ENCODE results near the gene TMEM161A.

Gene TMEM161A

DNA sequence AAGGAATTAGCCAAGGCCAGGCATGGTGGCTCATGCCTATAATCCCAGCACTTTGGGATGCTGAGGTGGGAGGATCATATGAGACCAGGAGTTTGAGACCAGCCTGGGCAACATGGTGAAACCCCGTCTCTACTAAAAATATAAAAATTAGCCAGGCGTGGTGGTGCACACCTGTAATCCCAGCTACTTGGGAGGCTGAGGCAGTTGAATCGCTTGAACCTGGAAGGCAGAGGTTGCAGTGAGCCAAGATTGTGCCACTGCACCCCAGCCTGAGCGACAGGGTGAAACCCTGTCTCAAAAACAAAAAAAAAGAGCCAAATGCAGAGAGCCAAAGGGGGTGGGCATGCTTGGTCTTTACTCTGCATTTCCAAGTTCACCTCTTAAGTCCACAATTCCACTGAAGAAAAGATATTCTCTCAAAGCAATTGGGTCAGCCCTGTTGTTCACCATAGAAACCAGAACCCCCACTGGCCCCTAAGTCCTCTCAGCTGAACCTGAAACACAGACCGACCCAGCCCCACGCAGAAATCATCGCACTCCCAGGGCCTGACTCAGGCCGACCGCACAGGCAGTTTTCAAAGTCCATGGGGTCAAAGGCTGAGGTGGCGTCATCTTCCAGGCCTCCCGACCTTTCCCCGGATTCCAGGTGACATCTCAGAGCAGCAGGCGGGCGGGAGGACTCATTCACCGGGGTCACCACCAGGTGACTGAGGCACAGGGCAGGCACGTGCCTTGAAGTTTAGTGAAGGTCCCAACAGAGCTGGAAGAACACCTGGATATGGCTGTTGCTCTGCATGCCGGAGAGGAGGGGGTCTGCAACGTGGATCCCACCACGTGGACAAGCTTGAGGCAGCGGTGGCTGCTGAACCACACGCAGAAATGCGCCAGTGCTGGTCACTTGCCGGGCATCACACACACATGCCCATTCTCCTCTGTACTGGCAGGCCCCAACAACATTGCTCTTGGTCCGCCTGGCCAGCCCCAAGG lies 41.3 kb downstream of the TMEM161A start:
- DNase-seq (ENCODE audit: low spot score) = no peak

DNA sequence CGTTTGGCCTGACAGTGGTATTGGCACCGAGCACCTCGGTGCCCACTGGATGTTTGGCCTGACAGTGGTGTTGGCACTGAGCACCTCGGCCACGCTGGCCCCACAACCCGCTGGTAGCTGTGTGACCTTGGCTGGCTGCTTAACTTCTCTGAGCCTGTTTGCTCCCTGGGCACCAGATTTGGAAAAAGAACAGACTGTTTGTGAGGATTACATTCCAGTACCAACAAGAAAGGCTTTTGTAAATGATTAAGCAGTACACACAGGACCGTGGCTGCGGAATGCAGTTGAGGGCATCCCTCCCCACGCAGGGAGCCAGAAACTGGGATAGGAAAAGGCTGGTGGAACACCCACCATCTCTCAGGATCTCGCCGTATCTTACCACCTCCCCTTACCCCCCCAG lies 42.6 kb downstream of the TMEM161A start:
- no peak for DNase-seq (ENCODE audit: low spot score)

DNA sequence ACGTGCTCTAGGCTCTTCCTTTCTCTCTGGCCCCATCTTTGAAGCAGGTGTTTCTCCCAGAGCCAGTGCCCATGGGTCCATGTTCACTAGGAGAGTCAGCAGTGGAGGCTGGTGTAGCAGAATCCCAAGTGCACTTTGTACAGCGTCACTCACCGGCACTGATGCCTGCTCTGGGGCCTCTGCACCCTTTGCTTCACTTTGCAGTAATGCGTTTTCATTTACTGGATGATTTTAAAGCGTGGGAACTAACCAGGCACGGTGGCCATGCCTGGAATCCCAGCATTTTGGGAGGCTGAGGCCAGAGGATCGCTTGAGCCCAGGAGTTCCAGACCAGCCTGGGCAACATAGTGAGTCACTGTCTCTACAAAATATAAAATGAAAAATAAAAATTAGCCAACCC lies 43.8 kb downstream of the TMEM161A start:
- DNase-seq (ENCODE audit: low spot score) = no peak

DNA sequence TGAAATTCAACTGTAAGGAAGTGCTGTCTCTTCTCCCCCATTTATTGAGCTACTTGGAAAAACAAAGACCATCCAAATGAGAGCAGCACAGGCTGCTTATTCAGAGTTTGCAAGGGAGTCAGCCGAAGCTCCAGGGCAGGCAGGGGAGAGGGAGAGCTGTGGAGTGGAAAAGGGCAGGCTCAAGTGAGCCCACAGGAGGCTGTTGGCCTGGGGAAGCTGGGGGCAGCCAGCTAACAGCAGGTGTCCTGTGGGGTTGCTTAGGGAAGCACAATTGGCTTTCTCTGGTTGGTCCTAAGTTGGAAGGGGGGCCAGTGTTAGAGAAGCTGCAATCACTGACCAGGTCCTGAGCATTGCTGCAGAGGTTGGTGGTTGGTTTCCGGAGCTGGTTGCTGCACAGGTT lies 50.6 kb downstream of the TMEM161A start:
- DNase-seq (ENCODE audit: low spot score) = no peak

DNA sequence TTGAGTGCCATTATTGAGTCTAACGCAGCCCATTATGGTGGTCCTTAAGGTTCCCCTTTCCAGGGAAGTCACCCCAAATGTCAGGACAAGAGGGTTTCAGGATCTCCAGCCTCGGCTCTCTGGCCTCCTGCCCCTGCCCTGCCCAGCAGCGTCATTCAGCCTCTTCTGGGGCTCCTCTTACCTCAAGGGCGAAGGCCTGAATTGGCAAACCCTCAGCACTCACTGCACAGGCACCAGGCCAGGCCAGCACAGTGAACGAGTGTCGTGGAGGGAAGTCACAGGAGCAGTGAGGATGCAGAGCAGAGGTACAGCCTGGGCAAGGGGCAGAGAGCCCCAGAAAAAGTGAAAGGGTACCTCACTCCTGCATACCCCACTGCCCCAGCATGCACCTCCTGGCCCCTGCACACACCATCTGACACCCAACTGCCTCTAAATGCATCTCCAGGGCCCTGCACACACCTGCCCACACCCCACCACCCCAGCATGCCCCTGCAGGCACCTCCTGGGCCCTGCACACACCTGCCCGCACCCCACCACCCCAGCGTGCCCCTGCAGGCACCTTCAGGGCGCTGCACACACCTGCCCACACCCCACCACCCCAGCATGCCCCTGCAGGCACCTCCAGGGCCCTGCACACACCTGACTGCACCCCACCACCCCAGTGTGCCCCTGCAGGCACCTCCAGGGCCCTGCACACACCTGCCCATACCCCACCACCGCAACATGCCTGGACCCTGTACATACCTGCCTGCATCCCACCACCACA lies 54.7 kb downstream of the TMEM161A start:
- DNase-seq (ENCODE audit: low spot score) = no peak

DNA sequence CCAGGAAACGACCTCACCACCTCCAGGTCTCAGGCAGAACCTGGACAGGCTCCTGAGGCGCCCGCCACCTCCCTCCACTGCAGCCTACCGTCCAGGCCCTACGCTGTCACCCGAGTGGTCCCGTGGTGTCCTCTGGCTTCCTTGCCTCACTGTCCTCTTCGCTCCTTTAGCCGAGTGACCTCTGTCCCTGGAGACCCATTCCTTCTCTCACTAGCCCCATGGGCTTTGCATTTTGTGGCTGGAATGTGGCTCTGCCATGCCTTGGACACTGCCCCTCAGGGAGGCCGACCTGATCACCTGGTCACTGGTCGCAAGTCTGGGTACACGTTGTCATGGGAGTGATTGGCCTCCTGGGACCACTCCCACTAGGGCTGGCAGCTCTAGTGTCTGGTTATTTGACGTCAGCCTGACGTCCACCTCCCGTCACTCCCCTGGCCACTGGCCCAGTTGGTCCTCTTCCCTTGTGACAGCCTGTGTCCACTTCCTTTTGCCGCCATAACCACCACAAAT lies 56.6 kb downstream of the TMEM161A start:
- no peak for DNase-seq (ENCODE audit: low spot score)

DNA sequence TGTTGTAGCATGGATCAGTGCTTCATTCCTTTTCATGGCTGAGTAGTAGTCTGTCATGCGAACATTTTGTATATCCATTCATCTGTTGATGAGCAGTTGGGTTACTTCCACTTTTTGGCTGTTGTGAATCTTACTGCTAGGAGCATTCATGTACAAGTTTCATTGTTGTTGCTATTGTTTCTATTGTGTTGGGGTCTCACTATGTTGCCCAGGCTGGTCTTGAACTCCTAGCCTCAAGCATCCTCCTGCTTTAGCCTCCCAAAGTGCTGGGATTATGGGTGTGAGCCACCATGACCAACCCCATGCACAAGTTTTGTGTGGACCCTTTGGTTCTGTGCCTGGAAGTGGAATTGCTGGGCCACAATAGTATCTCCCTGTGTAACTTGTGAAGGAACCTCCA lies 58.7 kb downstream of the TMEM161A start:
- DNase-seq (ENCODE audit: low spot score) = no peak

DNA sequence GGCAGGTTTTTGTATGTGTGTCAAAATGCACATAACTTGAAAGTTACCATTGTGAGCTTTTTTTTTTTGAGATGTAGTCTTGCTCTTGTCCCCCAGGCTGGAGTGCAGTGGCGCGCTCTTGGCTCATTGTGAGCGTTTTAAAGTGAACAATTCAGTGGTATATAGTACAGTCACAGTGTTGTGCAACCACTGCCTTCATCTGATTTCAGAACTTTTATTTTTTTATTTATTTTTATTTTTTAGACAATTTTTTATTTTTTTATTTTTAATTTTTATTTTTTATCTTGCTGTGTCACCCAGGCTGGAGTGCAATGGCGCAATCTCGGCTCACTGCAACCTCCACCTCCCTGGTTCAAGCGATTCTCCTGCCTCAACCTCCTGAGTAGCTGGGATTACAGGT lies 59.5 kb downstream of the TMEM161A start:
- DNase-seq (ENCODE audit: low spot score) = no peak

DNA sequence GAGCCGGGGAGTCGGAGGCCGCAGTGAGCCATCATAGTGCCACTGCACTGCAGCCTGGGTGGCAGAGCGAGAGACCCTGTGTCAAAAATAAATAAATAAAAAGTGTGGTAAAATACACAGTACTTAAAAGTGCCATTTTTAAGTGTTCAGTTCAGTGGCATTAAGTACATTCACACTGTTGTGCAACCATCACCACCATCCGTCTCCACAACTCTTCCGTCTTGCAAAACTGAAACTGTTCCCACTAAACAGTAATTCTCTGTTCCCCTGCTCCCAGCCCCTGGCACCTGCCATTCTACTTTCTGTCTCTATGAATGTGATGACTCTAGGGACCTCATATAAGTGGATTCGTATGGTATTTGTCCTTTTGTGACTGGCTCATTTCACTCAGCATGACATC lies 61.2 kb downstream of the TMEM161A start:
- no peak for DNase-seq (ENCODE audit: low spot score)

DNA sequence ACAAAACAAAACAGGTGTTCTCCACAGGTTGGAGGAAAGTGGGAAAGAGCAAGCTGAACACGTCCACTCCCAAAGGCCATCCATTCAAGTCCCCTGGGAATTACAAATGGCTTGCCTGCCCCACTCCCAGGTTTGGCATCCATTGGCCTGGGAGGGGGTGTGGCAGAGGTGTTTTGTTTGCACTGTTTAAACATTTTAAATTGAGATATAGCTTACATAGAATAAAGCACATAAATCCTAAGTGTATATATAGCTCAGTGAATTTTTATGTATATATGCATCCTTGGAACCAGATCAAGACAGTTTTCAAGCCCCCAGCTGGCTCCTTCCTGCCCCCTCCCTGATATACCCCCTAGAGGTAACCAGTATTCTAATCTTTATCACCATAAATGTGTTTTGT lies 61.8 kb downstream of the TMEM161A start:
- no peak for DNase-seq (ENCODE audit: low spot score)

DNA sequence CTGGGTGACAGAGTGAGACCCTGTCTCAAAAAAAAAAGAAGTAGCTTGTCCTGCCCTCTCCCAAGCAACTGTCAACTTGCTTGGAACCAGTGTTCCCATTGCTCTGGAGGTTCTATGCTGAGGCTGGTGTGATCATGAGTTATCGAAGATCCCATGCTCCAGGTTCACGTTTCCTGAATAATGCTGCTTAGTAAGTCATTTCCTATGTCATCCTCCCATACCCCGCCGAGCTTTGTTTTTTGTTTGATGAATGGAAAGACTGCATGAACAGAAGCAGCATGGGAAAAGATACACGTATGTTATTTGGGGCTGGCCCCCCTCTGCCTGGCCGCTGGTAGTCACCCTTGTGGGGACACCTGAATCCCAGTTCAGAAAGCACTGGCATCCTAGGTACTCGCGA lies 63.2 kb downstream of the TMEM161A start:
- no peak for DNase-seq (ENCODE audit: low spot score)

DNA sequence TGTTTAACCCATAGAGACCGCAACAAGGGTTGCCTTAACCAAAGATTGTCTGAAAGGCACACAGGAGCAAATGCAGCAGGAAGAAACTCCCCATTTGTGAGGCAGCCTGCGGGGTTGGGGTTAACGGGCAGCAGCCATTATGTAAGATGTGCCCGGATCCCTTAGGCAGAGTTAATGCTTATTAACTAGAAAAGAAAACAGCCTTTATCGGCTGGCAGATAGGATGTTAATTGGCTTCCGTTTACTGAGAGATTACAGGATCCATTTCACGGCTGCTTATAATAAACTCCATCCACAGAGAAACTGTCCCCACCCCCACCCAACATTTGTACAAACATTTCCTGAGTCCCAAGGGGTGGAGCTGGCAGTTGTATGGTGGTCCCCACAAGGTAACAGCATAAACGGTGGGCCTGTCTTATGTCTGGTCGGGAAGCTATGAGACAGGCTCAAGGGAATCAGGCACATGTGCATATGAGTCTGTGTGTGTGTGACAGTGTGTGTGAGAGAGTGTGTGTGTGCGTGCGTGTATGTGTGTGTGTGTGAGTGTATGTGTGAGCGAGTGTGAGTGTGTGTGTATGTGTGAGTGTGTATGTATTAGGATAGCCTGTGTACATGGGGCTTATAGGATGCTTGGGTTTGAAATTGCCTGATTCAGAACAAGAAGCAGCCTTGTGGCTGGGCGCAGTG lies 63.9 kb downstream of the TMEM161A start:
- DNase-seq (ENCODE audit: low spot score) = no peak

DNA sequence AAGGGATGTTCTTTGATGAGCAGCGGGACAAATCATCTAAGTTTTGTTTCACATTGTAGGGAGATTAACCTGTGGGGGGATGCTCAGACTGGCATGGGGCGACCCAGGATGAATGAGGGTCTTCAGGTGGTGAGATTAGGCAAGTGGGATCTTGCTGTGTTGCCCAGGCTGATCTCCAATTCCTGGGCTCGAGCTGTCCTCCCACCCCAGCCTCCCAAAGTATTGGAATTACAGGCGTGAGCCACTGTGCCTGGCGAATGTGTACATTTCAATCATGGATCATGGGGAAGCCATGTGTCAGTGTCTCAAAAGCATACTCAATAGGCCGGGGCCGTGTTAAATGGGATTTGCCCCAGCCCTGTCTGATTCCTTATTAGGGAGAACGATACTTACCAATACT lies 66.4 kb downstream of the TMEM161A start:
- no peak for DNase-seq (ENCODE audit: low spot score)
